Caco-2 (cell line): ENCODE data around the gene HCRT. TPM values are rescaled to one million over a fixed set of nuclear protein-coding genes. Genes with fewer than 3 reads are reported as not detected.

Experiments used
- BruUV-seq: library from RNA; stranded (reverse); fragments of 400-500 nt; replicated peaks from 2 replicates; lab custom pipeline; 2021; lab: Mats Ljungman, UMichigan
- CTCF ChIA-PET: fragments of 300-600 bp; sonication (Branson Sonifier 250); formaldehyde crosslinking; loops from one replicate; lab custom pipeline; 2022; ENCODE audit warnings: antibody characterized with exemption; lab: Charles Lee
- POLR2A ChIA-PET: fragments of 300-600 bp; sonication (Branson Sonifier 250); formaldehyde crosslinking; loops from one replicate; lab custom pipeline; 2022; ENCODE audit warnings: antibody characterized with exemption; lab: Charles Lee
- DNase-seq, 2 experiments: peaks; one replicate each; pipeline versions ENCODE4 v3.0.0 to v3.0.0-alpha.2; 2020 to 2022
- H3K27me3 ChIP-seq: replicated peaks from 2 replicates; pipeline ENCODE4 v1.6.0; 2011; ENCODE audit warnings: low read length; ENCODE audit not compliant: control insufficient read depth, insufficient read depth
- H3K36me3 ChIP-seq: 2 replicates; pipeline ENCODE4 v1.5.1; 2011; ENCODE audit warnings: low read length; ENCODE audit not compliant: control insufficient read depth, insufficient read depth
- H3K4me1 ChIP-seq: fragments of 250-450 bp; sonication (Bioruptor Pico); 2 replicates; pipeline ENCODE4 v1.5.1; 2020; ENCODE audit warnings: mild to moderate bottlenecking
- H3K4me3 ChIP-seq: 2 replicates; pipeline ENCODE4 v1.5.1; 2011; ENCODE audit warnings: low read depth, mild to moderate bottlenecking, control low read depth, low read length
- H3K9me3 ChIP-seq: fragments of 250-450 bp; sonication (Bioruptor Pico); 2 replicates; pipeline ENCODE4 v1.5.1; 2020; ENCODE audit warnings: mild to moderate bottlenecking, moderate library complexity
- H3K27ac Mint-ChIP-seq: one replicate; pipeline ENCODE4 v1.8.0; 2022; ENCODE audit warnings: mixed read lengths; ENCODE audit not compliant: unreplicated experiment
- H3K27me3 Mint-ChIP-seq: one replicate; pipeline ENCODE4 v1.8.0; 2022; ENCODE audit warnings: mixed read lengths; ENCODE audit not compliant: insufficient read depth, unreplicated experiment
- H3K36me3 Mint-ChIP-seq: one replicate; pipeline ENCODE4 v1.8.0; 2022; ENCODE audit warnings: mild to moderate bottlenecking, mixed read lengths; ENCODE audit not compliant: insufficient read depth, unreplicated experiment
- H3K4me1 Mint-ChIP-seq: one replicate; pipeline ENCODE4 v1.8.0; 2022; ENCODE audit warnings: low read depth, mixed read lengths; ENCODE audit not compliant: unreplicated experiment
- H3K4me3 Mint-ChIP-seq: one replicate; pipeline ENCODE4 v1.8.0; 2022; ENCODE audit warnings: mild to moderate bottlenecking, moderate library complexity, mixed read lengths; ENCODE audit not compliant: unreplicated experiment
- H3K9me3 Mint-ChIP-seq: one replicate; pipeline ENCODE4 v1.8.0; 2022; ENCODE audit warnings: mixed read lengths; ENCODE audit not compliant: unreplicated experiment
- intact Hi-C: fragments of 100-400 bp; cut with micrococcal nuclease; formaldehyde crosslinking; loops from one replicate; pipeline ENCODE4 v1.10.0; 2022; ENCODE audit not compliant: unreplicated experiment
- total RNA-seq: library from RNA; stranded (reverse); gene quantifications from 2 replicates; pipeline ENCODE4 v1.2.3, GENCODE V29; 2022
- TF ChIP-seq, protein P1 (sequence below), 2 experiments: fragments of 200-600 bp in 1 of 2; IDR thresholded peaks; 1 replicate in 1 of 2; 2 replicates in 1 of 2; pipeline versions ENCODE4 v1.5.1 to v1.8.0; 2011 to 2022; ENCODE audit warnings: antibody characterized with exemption in 1 of 2, control low read depth in 1 of 2, inconsistent platforms in 1 of 2, low read depth in 1 of 2, low read length in 1 of 2, mild to moderate bottlenecking in 1 of 2, moderate library complexity in 1 of 2; ENCODE audit not compliant: insufficient read depth in 1 of 2, severe bottlenecking in 1 of 2, unreplicated experiment in 1 of 2

HCRT gene
- total RNA-seq, 1 experiment from 2014 or later = not detected

DNA sequence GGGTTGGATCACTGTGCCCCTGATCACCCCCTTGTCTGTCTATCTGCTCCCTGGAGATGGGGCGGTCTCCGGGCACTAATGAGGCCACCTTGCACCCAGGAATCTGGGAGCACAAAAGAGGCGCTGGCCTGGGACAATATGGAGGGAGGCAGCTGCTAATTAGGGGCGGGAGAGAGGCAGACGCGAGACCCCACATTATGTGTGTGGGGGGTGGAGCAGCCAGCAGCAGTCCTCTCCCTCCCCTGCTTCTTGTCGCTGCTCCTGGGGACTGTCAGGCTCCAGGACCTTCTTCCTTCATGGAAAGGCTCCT lies 324 bp upstream of the HCRT start:
- peaks cover 20% of the 10 kb centered on the region for H3K4me1 Mint-ChIP-seq
- TF ChIP-seq, protein P1, sequence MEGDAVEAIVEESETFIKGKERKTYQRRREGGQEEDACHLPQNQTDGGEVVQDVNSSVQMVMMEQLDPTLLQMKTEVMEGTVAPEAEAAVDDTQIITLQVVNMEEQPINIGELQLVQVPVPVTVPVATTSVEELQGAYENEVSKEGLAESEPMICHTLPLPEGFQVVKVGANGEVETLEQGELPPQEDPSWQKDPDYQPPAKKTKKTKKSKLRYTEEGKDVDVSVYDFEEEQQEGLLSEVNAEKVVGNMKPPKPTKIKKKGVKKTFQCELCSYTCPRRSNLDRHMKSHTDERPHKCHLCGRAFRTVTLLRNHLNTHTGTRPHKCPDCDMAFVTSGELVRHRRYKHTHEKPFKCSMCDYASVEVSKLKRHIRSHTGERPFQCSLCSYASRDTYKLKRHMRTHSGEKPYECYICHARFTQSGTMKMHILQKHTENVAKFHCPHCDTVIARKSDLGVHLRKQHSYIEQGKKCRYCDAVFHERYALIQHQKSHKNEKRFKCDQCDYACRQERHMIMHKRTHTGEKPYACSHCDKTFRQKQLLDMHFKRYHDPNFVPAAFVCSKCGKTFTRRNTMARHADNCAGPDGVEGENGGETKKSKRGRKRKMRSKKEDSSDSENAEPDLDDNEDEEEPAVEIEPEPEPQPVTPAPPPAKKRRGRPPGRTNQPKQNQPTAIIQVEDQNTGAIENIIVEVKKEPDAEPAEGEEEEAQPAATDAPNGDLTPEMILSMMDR (IDR thresholded peaks at IDR 0.05; ENCODE audit: insufficient read depth in 1 of 2, low read depth in 1 of 2, low read length in 1 of 2, severe bottlenecking in 1 of 2, unreplicated experiment in 1 of 2) = no peak

DNA sequence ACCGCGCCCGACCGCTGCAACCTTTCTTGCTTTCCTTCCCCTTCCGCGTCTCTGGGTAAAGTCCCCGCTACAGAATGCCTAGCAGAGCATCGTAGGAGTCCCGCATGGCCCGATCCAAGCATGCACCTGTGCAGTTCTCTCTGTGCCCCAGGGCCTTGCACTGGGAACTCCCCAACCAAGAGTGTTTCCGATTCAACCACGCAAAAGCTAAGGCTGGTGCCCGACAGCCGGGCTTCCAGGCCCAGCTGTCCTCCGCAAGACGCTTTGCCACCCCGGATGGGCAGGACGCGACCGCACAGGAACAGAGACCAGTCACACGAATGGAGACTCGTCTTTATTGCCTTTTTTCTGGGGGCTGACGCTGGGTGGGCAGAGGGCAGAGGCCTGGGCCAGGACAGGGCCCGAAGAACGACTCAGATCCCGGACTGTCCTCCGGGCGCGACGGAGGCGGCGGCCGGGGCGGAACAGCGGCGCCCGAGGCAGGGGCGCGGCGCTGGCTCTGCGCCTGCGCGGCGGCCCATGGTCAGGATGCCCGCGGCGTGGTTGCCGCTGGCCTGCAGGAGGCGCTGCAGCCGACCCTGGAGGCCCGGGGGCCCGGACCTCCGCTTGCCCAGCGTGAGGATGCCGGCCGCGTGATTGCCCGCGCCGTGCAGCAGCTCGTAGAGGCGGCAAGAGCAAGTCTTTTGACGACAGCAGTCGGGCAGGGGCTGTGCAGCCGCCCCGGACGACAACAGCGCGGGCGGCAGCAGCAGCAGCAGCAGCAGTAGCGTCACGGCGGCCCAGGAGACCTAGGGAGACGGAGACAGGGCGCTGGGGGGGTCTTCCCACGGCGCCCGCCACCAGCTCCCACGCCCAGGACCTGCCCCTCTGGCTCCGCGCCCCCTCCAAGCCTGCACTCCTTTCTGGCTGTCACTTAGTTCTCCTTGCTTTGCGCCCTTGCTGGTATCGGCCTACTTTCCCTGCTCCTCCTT lies 1.2 kb downstream of the HCRT start:
- intact Hi-C loops = loop anchor here (5.0 kb wide), 1 partner anchor 62 kb away; the partner anchor contains the start of genes HSPB9 and KAT2A
- POLR2A ChIA-PET = interaction anchor here (0.6 kb wide), 1 partner anchor 30 kb away, joined by 4 read pairs; no protein-coding TSS in a partner anchor
- CTCF ChIA-PET = interaction anchor here (0.6 to 3.1 kb wide), 7 partner anchors 10 to 175 kb away, joined by 3 to 15 read pairs (median 5); partner anchors contain the start of gene GHDC
- no peaks in the 10 kb centered on the region; the same call in 1 of the 2 replicates for H3K27me3 ChIP-seq
- peaks cover 10% of the 10 kb centered on the region for H3K27me3 Mint-ChIP-seq
- peaks cover 5% of the 10 kb centered on the region for H3K36me3 Mint-ChIP-seq
- H3K36me3 ChIP-seq = no peaks in the 10 kb centered on the region
- TF ChIP-seq, protein P1 (IDR thresholded peaks at IDR 0.05; ENCODE audit: insufficient read depth in 1 of 2, low read depth in 1 of 2, low read length in 1 of 2, severe bottlenecking in 1 of 2, unreplicated experiment in 1 of 2) = peak; percentile 74 to 81
- H3K4me3 Mint-ChIP-seq = peak overlapping the region; percentile 77
- no TSS peak for BruUV-seq
- peak overlapping the region; percentile 84 for H3K27ac Mint-ChIP-seq
- no peaks in the 10 kb centered on the region for H3K9me3 ChIP-seq
- H3K4me3 ChIP-seq = peak overlapping the region; percentile 61
- peaks cover 20% of the 10 kb centered on the region for H3K4me1 Mint-ChIP-seq
- DNase-seq = peak; percentile 67 to 89
- H3K4me1 ChIP-seq = peaks cover 20% of the 10 kb centered on the region
- no peaks in the 10 kb centered on the region for H3K9me3 Mint-ChIP-seq

More for the DNA sequence above, 324 bp upstream of the HCRT start:
- BruUV-seq = no TSS peak
- peak overlapping the region; percentile 51 for H3K4me3 Mint-ChIP-seq
- peaks cover 10% of the 10 kb centered on the region for H3K27me3 Mint-ChIP-seq
- no peaks in the 10 kb centered on the region for H3K36me3 ChIP-seq
- POLR2A ChIA-PET = no interaction called here
- no peak overlapping the region for H3K4me3 ChIP-seq
- H3K9me3 Mint-ChIP-seq = no peaks in the 10 kb centered on the region
- no peak overlapping the region for H3K27ac Mint-ChIP-seq
- CTCF ChIA-PET = interaction anchor here (1.8 to 3.1 kb wide), 2 partner anchors 9 to 15 kb away, joined by 10 to 15 read pairs; partner anchors contain the start of gene GHDC
- H3K27me3 ChIP-seq = no peaks in the 10 kb centered on the region; the same call in 1 of the 2 replicates
- H3K4me1 ChIP-seq = peaks cover 17% of the 10 kb centered on the region
- H3K9me3 ChIP-seq = no peaks in the 10 kb centered on the region
- peaks cover under 1% of the 10 kb centered on the region for H3K36me3 Mint-ChIP-seq
- DNase-seq = no peak
- intact Hi-C loops = no loop called here
